SJSA1 (cell line): ENCODE data around the gene GPX2. TPM values are rescaled to one million over a fixed set of nuclear protein-coding genes. Genes with fewer than 3 reads are reported as not detected.
A peak's percentile ranks its signal among the peaks of the same experiment; 100 is the strongest.
"Not testable (repeated sequence)": the region's sequence is repeated elsewhere in the genome, so short reads cannot be mapped to it uniquely, and the experiment has no call there.

ENCODE experiments used
- DNase-seq, 2 experiments: peaks; one replicate each; pipeline ENCODE4 v3.0.0-alpha.2; 2015 to 2020; ENCODE audit warnings: low spot score in 2 of 2, low read depth in 1 of 2
- H3K27ac ChIP-seq: fragments of 250-450 bp; sonication (Bioruptor Pico); 2 replicates; pipeline ENCODE4 v1.5.1; 2020; ENCODE audit warnings: mild to moderate bottlenecking, moderate library complexity
- H3K27me3 ChIP-seq: fragments of 250-450 bp; sonication (Bioruptor Pico); replicated peaks from 2 replicates; pipeline ENCODE4 v1.5.1; 2020; ENCODE audit warnings: mild to moderate bottlenecking, moderate library complexity
- H3K36me3 ChIP-seq: fragments of 250-450 bp; sonication (Bioruptor Pico); 2 replicates; pipeline ENCODE4 v1.5.1; 2020; ENCODE audit warnings: mild to moderate bottlenecking
- H3K4me1 ChIP-seq: fragments of 250-450 bp; sonication (Bioruptor Pico); replicated peaks from 2 replicates; pipeline ENCODE4 v1.6.1; 2021; ENCODE audit warnings: mild to moderate bottlenecking
- H3K4me3 ChIP-seq: fragments of 250-450 bp; sonication (Bioruptor Pico); 2 replicates; pipeline ENCODE4 v1.5.1; 2020; ENCODE audit warnings: mild to moderate bottlenecking
- H3K9me3 ChIP-seq: fragments of 250-450 bp; sonication (Bioruptor Pico); replicated peaks from 2 replicates; pipeline ENCODE4 v1.5.1; 2020; ENCODE audit warnings: mild to moderate bottlenecking
- total RNA-seq: library from RNA; depleted of rRNA; stranded (reverse); fragments of >200 nt; shearing (Covaris generic); gene quantifications from 2 replicates; pipeline ENCODE4 v1.2.3, GENCODE V29; 2014

Gene GPX2
- total RNA-seq, 1 experiment from 2014 or later = not detected

- no peak overlapping the region for H3K4me3 ChIP-seq
- no peak overlapping the region for H3K27ac ChIP-seq
- peaks cover 52% of the 10 kb centered on the region for H3K36me3 ChIP-seq
- no peaks in the 10 kb centered on the region for H3K27me3 ChIP-seq
- DNase-seq = no peak
- H3K9me3 ChIP-seq = no peaks in the 10 kb centered on the region
- H3K4me1 ChIP-seq = no peaks in the 10 kb centered on the region
These were observed 16.0 kb downstream of the GPX2 start for GRCh38 chr14:64926398-64926995.

DNA sequence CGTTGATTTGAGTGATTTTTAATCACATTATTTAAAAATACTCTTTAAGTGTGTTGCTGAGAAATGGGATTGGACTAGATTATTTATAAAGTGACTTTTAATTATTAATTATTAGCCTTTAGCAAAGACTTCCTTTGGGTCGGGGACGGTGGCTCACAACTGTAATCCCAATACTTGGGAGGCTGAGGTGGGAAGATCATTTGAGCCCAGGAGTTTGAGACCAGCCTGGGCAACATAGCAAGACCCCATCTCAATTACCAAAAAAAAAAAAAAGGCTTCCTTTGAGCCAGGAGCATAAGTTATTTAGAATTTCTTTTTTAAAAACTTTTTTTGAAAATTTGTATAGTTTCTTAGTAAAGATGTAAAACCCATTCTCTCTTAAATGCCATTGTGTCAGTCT is 19.5 kb downstream of the GPX2 start:
- peaks cover 5% of the 10 kb centered on the region for H3K4me1 ChIP-seq
- DNase-seq = no peak
- H3K36me3 ChIP-seq = peaks cover 31% of the 10 kb centered on the region
- H3K27ac ChIP-seq = no peak overlapping the region
- H3K27me3 ChIP-seq = no peaks in the 10 kb centered on the region
- H3K4me3 ChIP-seq = no peak overlapping the region
- no peaks in the 10 kb centered on the region for H3K9me3 ChIP-seq

DNA sequence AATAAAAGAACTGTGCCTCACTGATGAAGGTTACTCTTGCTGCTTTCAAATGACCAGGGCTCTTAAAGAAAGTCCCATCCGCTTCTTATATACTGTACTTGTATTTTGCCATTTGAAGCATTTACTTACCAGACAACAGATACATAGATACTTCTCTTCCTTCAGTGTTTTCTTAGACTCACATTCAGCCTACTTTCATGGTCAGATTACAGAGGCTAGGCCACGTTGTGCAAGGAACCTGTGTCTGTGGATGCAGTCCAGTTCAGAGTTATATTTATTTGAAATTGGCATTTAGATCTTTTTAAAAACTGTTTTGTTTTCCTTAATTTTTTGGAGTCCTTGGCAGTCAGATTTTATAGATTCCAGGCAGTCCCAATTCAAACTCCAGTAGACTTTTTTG is 22.1 kb downstream of the GPX2 start:
- no peak for DNase-seq
- Histone ChIP-seq H3K27ac (no peak overlapping the region), H3K4me1 (peaks cover 11% of the 10 kb centered on the region), H3K36me3 (peaks cover 23% of the 10 kb centered on the region), H3K9me3 (no peaks in the 10 kb centered on the region), H3K4me3 (no peak overlapping the region), H3K27me3 (no peaks in the 10 kb centered on the region)

- DNase-seq = no peak
- Histone ChIP-seq H3K9me3 (no peaks in the 10 kb centered on the region), H3K36me3 (peaks cover 16% of the 10 kb centered on the region), H3K4me3 (no peak overlapping the region), H3K27me3 (no peaks in the 10 kb centered on the region), H3K4me1 (peaks cover 17% of the 10 kb centered on the region), H3K27ac (no peak overlapping the region)
These were observed 22.9 kb downstream of the GPX2 start for GRCh38 chr14:64919618-64920017.

DNA sequence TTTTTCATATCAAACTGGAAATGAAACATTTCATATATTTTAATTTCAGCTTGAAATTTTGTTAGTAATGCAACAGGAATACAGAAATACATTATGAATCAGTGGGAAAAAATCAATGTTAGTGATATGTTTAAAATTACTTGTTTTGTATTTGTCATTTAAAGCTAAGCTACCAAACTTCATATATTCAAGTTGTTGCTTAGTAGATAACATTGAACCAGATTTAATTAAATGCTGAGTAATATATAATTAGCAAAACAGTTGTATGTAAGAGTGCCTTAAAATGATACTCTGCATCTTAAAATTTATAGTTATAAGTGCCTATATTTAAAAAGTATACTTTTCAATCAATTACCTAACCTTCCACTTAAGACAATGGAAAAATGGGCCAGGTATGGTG is 23.3 kb downstream of the GPX2 start:
- Histone ChIP-seq H3K4me3 (no peak overlapping the region), H3K4me1 (peaks cover 17% of the 10 kb centered on the region), H3K9me3 (no peaks in the 10 kb centered on the region), H3K36me3 (peaks cover 16% of the 10 kb centered on the region), H3K27ac (no peak overlapping the region), H3K27me3 (no peaks in the 10 kb centered on the region)
- no peak for DNase-seq

DNA sequence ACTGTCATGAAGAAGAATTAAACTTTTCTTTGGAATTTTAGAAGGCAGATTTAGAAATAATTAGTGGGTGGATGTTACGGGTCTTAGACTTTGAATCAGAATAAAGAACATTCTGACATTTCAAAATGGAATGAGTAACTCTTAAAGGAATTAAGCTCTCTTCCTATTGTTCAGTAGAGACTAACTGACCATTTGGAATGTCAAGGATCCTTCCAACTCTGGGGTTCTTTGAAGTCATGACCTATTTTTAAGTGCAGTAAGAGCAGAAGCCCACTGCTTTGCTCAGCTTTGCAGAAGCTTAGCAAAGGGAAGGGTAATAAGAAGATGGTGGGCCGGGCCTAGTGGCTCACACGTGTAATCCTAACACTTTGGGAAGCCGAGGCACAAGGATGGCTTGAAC is 24.3 kb downstream of the GPX2 start:
- H3K36me3 ChIP-seq = peaks cover 11% of the 10 kb centered on the region
- no peaks in the 10 kb centered on the region for H3K9me3 ChIP-seq
- peak in 1 of 2 experiments; percentile 10 for DNase-seq
- H3K27ac ChIP-seq = no peak overlapping the region
- H3K4me3 ChIP-seq = no peak overlapping the region
- peaks cover 17% of the 10 kb centered on the region for H3K4me1 ChIP-seq
- no peaks in the 10 kb centered on the region for H3K27me3 ChIP-seq

GRCh38 chr14:64915797-64916196 is 26.7 kb downstream of the GPX2 start:
- DNase-seq = no peak
- no peak overlapping the region for H3K4me3 ChIP-seq
- H3K36me3 ChIP-seq = peaks cover 11% of the 10 kb centered on the region
- H3K9me3 ChIP-seq = no peaks in the 10 kb centered on the region
- H3K4me1 ChIP-seq = peaks cover 17% of the 10 kb centered on the region
- no peak overlapping the region for H3K27ac ChIP-seq
- H3K27me3 ChIP-seq = no peaks in the 10 kb centered on the region

GRCh38 chr14:64915029-64915424 is 27.5 kb downstream of the GPX2 start:
- peak overlapping the region; percentile 93 for H3K27ac ChIP-seq
- DNase-seq = no peak
- H3K27me3 ChIP-seq = no peaks in the 10 kb centered on the region
- H3K9me3 ChIP-seq = no peaks in the 10 kb centered on the region
- H3K4me1 ChIP-seq = peaks cover 17% of the 10 kb centered on the region
- peaks cover 11% of the 10 kb centered on the region for H3K36me3 ChIP-seq
- H3K4me3 ChIP-seq = peak overlapping the region; percentile 83

DNA sequence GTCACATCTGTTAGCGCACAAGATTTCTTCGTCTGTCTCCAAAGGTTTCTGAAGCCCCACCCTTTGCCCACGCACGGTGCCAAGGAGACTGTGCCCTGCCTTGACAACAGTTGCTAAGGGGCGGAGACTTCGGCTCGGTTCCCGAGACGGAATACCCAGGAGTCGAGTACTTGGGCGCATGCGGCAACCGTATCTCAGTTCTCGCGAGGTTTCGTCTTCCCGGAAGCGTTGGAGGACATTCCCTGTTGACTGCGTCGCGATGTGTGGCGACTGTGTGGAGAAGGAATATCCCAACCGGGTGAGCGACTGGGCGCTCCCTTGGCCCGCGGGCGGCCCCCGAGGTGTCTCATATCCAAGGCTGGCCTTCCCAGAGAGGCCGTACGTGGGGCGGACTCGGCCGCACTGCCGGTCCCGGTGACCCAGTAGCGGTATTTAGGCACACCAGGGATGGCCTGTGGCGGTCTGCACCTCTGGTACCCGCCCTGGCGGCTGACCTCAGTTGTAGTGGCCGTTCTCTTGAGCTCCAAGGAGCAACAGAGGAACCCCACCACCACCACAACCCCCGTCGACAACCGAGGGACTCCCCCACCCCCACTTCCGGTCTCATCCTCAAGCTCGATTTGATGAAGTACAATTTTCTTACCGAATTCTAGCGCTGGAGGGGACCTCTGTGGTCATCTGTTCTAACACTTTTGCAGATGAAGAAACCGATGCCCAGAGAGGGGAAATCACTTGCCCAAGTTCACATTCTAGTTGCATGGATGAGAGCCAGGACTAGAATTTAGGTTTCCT is 28.1 kb downstream of the GPX2 start, which contains the start of gene CHURC1:
TSS of gene CHURC1 (plus strand) at position 219 of the 792 bp plus-strand sequence. CDS start at position 260, 41 bp downstream.
- peaks cover 17% of the 10 kb centered on the region for H3K4me1 ChIP-seq
- no peaks in the 10 kb centered on the region for H3K9me3 ChIP-seq
- H3K27ac ChIP-seq = peak within 1 kb of the TSS; percentile 93
- no peaks in the 10 kb centered on the region for H3K27me3 ChIP-seq
- H3K36me3 ChIP-seq = peaks cover 11% of the 10 kb centered on the region
- peak within 1 kb of the TSS; percentile 83 for H3K4me3 ChIP-seq
- DNase-seq = peak; percentile 88 to 98

- Histone ChIP-seq H3K4me1 (peaks cover 16% of the 10 kb centered on the region), H3K36me3 (peaks cover 11% of the 10 kb centered on the region)
- not testable (repeated sequence) for H3K4me3 ChIP-seq, H3K9me3 ChIP-seq, H3K27ac ChIP-seq, DNase-seq, H3K27me3 ChIP-seq
These were observed 29.1 kb downstream of the GPX2 start for GRCh38 chr14:64913477-64913876.

DNA sequence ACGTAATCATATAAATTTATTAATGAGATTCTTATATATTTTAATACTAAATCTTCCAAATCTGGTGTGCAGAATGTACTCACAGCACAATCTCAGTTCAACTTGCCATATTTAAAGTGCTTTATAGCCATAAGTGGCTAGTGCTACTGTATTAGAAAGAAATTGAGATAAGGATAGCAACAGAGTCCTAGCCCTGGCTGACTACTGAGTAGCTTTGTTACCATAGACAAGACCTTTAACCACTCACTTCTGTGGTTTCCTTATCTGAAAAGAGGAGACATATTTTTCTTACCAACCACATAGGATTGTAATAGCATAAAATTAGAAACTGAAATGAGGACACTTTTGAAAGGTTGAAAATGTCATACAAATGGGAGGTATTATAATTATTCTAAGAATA is 30.3 kb downstream of the GPX2 start:
- Histone ChIP-seq H3K27me3 (no peaks in the 10 kb centered on the region; the same call in 1 of the 2 replicates), H3K27ac (no peak overlapping the region), H3K36me3 (peaks cover 11% of the 10 kb centered on the region), H3K4me3 (no peak overlapping the region), H3K9me3 (no peaks in the 10 kb centered on the region), H3K4me1 (peaks cover 7% of the 10 kb centered on the region)
- no peak for DNase-seq

DNA sequence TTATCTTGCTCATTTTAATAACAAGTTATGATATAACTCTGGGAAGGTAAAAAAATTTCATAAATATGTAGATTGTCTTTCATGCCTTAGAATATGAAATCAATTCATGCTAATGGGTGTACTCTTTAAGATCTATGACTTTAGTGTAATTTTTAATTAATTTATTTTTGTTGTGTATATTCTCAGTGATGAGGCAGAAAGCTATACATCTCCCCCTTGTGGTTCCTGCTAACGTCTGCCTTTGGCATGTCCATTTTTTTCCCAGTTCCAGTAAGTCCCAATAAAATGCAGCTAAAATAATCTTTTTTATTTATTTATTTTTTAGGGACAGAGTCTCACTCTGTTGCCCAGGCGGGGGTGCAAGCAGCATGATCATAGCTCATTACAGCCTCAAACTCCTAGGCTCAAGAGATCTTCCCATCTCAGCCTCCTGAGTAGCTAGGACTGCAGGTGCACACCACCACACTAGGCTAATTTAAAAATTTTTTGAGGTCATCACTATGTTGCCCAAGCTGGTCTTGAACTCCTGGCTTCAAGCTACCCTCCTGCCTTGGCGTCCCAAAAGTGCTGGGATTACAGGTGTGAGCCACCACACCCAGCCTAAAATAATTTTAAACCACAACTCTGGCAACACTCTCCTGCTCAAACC is 31.6 kb downstream of the GPX2 start:
- Histone ChIP-seq H3K4me1 (peaks cover 7% of the 10 kb centered on the region), H3K27me3 (no peaks in the 10 kb centered on the region; the same call in 1 of the 2 replicates), H3K4me3 (no peak overlapping the region), H3K9me3 (no peaks in the 10 kb centered on the region), H3K27ac (no peak overlapping the region), H3K36me3 (peaks cover 9% of the 10 kb centered on the region)
- no peak for DNase-seq

GRCh38 chr14:64906022-64906421 is 36.5 kb downstream of the GPX2 start:
- H3K27me3 ChIP-seq = no peaks in the 10 kb centered on the region; the same call in 1 of the 2 replicates
- no peak overlapping the region for H3K27ac ChIP-seq
- H3K4me1 ChIP-seq = no peaks in the 10 kb centered on the region
- no peaks in the 10 kb centered on the region for H3K9me3 ChIP-seq
- no peak overlapping the region for H3K4me3 ChIP-seq
- no peaks in the 10 kb centered on the region for H3K36me3 ChIP-seq
- no peak for DNase-seq

GRCh38 chr14:64899958-64900357 is 42.6 kb downstream of the GPX2 start:
- H3K9me3 ChIP-seq = no peaks in the 10 kb centered on the region
- no peaks in the 10 kb centered on the region for H3K36me3 ChIP-seq
- no peak overlapping the region for H3K27ac ChIP-seq
- no peak for DNase-seq
- H3K27me3 ChIP-seq = no peaks in the 10 kb centered on the region; the same call in 1 of the 2 replicates
- H3K4me3 ChIP-seq = no peak overlapping the region
- H3K4me1 ChIP-seq = no peaks in the 10 kb centered on the region
